Body of pancreas (tissue), 4 donors: ENCODE results near the gene BRPF3.

Source experiments
- CTCF ChIP-seq, 7 experiments: fragments of 450-650 bp in 4 of 7; fragments of 200-600 bp in 3 of 7; sonication (generic) in 3 of 7; IDR thresholded peaks; one replicate each; pipeline ENCODE4 v1.5.1; 2016 to 2019; ENCODE audit warnings: antibody characterized with exemption in 7 of 7
- POLR2A ChIP-seq, 3 donors: fragments of 450-650 bp; IDR thresholded peaks; one replicate each; pipeline ENCODE4 v1.6.1; 2016; ENCODE audit warnings: antibody characterized with exemption in 3 of 3, mild to moderate bottlenecking in 2 of 3

- TF ChIP-seq POLR2A (IDR thresholded peaks at IDR 0.05) = no peak
- TF ChIP-seq CTCF (IDR thresholded peaks at IDR 0.05) = no peak
Measured at GRCh38 chr6:36217946-36218345, 21.4 kb downstream of the BRPF3 start.
